ENCODE results near the gene KCTD19.

KCTD19 gene

DNA sequence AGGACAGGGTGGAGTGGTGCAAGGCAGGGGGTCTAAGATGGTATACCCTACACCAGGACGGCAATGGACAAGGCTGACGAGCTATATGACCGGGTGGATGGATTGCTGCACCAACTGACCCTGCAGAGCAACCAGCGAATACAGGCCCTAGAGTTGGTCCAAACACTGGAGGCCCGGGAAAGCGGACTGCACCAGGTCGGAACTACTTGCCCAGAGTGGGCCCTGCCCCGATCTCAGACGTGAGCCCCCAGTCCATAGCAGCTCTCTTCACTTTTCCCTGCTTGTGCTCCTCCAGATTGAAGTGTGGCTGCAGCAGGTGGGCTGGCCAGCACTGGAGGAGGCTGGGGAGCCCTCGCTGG is 44.1 kb downstream of the KCTD19 start:
- no peak for DNase-seq

DNA sequence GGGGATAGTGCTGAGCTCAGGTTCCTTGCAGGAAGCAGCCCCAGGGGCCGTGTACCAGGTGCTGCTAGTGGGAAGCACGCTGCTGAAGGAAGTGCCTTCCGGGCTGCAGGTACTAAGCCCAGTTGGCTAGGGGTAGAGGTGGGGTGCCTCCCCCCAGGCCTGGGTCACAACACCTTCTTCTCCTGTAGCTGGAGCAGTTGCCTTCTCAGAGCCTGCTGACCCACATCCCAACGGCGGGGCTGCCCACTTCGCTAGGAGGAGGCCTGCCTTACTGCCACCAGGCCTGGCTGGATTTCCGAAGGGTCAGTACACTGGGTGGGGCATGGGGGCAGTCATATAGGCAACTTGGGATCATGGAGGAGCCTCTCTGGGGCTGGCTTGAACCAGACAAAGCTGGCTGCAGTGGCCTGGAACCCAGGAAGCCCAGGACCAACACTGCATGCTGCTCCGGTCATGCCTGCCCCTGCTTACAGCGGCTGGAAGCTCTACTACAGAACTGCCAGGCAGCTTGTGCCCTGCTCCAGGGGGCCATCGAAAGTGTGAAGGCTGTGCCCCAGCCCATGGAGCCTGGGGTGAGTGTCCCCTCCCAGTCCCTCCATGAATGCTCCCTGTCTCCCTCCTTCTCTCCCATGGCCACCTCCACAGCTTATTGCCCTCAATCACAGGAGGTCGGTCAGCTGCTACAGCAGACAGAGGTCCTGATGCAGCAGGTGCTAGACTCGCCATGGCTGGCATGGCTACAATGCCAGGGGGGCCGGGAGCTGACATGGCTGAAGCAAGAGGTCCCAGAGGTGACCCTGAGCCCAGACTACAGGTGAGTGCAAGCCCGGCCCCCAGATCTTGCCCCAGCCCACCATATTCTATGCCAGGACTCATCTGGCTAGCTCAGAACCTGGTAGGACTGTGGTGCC is 44.8 kb downstream of the KCTD19 start:
- no peak for DNase-seq

DNA sequence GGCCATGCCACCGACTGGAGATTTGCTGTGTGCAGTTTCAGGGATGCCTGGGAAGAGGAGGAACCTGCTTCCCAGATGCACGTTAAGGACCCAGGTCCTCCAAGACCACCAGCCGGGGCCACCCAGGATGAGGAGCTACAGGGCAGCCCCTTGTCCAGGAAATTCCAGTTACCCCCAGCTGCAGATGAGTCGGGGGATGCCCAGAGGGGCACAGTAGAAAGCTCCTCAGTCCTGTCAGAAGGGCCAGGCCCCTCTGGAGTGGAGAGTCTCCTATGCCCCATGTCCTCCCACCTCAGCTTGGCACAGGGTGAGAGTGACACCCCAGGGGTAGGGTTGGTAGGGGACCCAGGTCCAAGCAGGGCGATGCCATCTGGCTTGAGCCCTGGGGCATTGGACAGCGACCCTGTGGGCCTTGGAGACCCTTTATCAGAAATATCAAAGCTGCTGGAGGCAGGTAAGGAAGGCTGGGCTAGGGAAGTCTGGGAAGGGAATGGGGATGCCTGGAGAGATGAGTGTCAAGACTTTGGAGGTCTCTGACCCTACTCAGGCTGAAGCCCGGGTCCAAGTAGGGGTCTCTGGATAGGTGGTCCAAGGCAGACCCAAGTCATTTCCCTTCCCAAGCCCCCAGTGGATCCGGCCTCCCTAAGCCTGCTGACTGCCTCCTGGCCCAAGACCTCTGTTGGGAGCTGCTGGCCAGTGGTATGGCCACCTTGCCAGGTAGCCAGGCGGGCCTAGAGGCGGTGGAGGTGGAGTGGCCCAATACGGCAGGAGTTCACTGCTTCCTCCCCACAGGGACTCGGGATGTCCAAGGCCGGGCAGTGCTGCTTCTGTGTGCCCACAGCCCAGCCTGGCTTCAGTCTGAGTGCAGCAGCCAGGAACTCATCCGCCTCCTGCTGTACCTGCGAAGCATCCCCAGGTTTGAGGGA is 46.2 kb downstream of the KCTD19 start:
- DNase-seq, result no peak

DNA sequence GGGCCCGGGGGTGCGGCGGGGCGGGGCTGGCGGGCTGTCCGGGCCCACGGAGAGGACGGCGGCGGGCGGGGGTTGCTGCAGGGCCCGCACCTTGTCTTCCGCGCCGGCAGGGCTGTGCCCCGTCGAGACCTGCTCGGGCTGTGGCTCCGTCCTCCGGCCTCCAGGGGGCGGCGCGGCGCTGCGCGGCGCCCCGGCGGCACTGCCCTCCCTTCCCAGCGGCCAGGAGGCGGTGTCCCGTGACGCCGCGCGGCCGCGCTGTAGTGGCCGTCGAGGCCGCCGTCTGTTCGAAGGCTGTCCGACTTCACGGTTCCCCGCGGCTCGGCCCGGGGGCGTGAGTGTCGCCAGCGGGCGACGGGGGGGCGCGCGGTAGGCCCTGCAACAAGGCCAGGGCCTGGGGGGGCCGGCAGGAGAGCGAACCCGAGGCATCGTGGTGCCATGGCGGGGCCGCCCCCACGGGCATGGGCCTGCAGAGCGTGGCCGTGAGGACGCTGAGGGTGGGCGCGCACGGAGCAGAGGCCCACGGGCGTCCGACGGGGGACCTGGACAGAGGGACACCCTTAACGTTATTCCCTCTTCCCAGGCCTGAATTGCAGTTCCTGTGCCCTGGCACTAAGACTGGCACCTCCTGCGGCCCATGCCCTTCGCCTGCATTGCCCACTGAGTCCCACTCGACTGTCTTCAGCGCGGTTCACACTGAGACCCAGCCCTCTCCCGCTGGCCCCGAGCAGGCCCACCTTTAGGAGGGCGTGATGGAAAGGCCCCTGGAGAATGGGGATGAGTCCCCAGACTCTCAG is 47.0 kb downstream of the KCTD19 start, which contains the start of gene PLEKHG4:
Gene PLEKHG4, plus strand, starts transcription at position 237 of the 794 bp plus-strand sequence. Its CDS starts 513 bp downstream, at position 750.
- peak; percentile 61 for DNase-seq

DNA sequence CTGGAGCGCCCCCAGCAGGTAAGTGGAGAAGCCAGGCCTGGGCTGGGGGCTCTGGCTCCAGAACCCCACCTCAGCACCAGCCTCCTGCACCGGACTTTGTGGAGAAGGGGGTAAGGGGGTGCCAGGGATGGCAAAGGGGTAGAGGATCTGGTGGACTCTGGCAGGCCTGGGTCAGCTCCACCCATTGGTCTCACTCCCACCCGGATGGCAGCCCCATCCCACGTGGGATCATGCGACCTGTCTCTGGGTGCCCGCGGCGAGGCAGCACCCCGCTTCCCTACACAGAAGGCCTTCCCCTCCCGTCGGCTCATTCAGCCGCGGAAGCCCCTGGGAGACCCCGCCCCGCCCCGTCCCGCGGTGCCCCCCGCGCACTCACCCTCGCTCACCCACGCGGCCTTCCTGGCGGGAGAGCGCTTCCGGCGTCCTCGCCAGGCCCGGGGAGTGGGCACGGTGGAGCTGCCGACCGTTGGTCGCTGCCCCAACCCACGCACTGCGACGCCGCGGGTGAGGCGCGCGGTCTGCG is 47.7 kb downstream of the KCTD19 start:
- DNase-seq, result peak; percentile 31

DNA sequence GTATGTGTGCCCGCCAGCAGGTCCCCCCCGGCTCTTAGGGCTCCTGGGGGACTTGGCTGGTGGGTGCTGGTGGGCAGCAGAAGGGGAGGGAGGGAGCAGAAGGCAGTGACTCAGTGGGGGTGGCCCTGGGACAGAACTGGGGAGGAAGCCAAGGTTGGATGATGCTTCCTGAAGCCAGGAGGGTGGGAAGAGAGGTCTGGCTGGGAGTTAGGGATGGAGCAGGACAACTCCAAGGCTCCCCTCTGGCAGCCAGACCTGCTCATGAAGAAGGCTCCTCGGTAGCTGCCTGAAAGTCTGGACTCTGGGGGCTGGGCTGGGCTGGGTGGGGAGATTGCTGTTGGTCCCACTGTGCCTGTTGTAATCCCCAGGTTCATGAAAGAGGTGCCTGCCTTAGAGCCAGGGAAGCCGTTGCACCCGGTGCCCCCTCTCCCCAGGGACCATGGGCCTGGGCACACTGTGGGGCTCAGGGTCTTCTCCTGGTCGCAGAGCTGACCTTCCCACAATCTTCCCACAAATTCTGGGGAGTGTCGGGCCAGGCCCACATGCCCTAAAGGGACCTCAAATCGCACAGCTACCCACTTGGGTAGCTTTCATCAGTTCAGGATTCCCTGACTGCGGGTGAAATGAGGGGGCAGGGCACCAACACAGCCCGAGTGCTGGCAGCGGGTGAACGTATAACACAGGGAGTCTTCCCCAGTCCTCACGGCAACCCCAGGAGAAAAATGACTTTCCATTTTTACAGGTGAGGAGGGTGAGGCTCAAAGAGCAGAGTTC is 48.4 kb downstream of the KCTD19 start:
- DNase-seq, result no peak

DNA sequence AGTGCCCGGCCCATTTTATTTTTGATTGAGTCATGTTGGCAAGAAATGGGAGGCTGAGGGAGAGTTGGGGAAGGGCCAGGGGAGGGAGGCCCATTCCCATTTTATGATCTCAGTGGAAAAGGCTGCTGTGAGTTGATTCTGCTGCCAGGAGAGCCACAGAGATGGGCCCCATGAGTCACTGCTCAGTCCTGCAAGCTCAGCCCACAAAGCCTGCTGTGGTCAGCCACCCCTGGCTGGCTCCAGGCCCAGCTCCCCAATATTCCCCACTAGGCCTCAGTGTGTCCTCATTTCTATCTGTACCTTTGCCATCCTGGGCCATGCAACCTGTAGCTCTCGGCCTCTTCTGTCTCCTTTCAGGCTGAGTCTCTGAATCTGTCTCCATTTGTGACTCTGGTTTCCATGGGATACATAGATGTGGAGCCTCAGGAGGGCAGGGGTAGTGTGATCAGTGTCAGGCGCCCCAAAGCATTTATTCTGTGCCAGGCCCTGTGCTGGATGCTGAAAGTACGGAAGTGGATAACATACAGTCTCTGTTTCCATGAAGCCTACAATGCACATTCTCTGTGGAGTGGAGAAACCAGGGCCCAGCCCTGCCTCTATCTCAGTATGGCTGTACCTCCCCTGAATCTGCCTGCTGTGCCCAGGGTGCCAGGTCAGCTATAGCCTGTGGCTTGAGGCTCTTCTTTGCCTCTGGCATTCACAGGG is 49.1 kb downstream of the KCTD19 start:
- no peak for DNase-seq

DNA sequence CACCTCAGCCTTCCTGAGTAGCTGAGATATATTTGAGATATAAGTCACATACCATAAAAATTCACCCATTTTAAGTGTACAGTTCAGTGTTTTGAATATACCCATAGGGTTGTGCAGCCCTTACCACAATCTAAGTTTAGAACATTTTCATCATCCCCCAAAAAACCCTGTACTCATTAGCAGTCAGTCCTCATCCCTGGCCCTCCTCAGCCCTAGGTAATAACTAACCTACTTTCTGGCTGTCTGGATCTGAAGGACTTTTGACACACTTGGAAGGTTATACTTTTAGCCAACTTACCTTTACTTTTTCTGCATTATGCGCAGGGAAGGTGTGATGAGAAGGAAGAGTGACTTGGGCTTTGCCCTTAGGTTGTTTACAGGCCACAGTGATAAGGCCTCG is 51.2 kb downstream of the KCTD19 start:
- no peak for DNase-seq

DNA sequence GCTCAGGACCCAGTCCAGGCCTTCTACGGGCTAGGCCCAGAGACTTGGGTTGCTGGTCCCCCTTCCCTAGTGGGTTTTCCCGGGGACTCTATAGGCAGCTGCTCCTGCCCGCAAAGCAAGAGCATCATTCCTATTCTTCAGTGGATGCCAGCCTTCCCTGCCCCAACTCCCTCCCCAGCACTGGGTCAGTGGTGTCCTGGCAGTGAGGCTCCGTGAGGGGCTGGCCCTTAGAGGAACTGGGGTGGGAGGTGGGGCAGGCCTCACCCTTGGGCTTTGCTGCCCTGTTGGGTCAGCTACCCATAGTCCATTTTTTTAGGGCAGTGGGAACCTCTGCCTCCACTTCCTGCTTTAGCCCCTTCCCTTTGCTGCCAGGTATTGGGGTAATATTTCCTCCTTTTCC is 55.1 kb downstream of the KCTD19 start:
- no peak for DNase-seq

DNA sequence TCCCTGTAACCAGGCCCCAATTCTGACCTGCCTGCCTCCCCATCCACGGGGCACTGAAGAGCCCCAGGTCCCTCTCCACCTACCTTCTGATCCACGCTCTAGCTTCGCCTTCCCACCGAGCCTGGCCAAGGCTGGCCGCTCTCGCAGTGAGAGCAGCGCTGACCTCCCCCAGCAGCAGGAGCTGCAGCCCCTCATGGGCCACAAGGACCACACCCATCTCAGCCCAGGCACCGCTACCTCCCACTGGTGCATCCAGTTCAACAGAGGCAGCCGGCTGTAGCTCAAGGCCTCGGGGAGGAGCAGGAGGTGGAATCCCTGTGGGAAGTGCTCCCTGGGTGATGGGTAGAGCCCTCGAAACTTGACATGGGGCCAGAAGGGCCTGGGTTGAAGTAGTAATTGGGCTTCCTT is 55.6 kb downstream of the KCTD19 start:
- DNase-seq, result no peak

DNA sequence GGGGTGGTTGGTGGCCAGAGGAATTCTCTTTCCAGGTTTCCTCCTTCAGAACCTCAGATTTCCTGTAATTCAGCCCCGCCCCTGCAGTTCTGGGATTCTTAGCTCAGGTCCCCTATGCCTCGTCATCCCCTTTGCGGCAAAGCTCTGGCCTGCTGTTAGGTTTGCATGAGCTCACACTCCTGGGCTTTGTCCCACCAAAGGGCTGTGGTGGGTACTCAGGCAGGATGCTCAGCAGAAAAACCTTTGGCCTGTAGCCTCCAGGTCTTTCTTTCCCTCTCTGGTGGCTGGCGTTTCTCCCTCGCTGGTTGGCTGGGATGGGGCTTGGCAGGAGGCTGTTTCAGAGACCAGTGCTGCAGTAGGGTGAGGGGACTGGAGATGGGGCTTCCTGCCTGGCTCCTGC is 56.8 kb downstream of the KCTD19 start:
- DNase-seq, result no peak

DNA sequence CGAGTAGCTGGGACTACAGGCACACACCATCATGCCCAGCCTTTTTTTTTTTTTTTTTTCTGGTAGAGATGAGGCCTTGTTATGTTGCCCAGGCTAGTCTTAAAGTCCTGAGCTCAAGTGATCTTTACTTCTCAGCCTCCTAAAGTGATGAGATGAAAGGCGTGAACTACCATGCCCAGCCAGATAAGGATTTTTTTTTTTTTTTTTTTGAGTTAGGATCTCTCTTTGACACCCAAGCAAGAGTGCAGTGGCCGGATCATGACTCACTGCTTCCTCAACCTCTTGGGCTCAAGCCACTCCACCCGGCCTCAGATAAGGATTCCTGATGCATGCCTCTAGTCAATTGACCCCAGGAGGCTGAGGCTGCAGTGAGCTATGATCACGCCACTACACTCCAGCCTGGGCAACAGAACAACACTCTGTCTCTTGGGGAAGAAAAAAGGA is 58.4 kb downstream of the KCTD19 start:
- no peak for DNase-seq

DNA sequence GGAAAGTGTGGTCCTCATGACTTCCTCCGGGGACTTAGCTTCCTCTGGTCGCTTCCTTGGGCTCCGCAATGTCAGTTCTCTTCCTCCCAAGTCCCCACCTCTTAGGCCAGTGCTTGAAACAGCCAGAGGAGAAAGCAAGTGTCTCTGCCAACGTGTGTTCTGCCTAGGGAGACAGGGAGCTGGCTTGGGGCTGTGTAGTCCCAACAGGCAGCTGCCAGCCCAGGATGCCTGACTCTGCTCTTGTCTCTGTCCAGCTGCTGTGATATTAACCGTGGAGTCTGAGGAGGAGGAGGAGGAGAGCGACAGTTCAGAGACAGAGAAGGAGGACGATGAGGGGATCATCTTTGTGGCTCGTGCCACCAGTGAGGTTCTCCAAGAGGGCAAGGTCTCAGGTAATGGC is 60.7 kb downstream of the KCTD19 start:
- DNase-seq, result no peak

DNA sequence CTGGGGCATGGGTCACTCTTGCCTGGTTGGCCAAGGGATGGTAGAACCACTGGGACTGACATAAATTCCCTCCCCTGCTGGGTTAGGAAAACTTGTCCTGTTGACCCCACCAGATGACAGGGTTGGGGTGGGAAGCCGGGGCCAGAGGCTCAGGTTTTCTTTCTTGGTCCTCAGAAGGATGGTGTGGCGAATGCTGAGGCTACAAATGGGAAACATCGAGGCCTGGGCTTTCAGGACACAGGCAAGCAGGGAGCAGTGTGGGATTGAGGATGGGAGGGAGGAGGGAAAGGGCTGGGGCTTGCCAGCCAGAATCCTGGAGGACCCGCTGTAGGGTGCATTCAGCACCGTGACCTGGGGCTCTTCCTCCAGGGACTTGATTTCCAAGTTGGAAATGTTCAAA is 61.7 kb downstream of the KCTD19 start:
- no peak for DNase-seq

DNA sequence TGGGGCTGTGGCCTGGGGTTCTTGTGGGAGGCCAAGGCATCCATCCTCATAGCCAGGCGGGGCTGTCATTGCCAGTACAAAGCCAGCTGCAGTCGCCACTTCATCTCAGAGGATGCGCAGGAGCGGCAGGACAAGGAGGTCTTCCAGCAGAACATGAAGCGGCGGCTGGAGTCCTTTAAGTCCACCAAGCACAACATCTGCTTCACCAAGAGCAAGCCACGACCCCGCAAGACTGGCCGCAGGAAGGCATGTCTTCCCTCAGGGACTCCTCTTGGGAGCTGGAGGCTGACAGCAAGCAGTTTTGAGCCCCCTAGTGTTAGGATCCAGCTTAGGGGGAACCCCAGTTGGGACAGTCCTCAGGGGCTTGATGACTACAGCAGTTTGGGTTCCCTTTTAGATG is 62.3 kb downstream of the KCTD19 start:
- no peak for DNase-seq

DNA sequence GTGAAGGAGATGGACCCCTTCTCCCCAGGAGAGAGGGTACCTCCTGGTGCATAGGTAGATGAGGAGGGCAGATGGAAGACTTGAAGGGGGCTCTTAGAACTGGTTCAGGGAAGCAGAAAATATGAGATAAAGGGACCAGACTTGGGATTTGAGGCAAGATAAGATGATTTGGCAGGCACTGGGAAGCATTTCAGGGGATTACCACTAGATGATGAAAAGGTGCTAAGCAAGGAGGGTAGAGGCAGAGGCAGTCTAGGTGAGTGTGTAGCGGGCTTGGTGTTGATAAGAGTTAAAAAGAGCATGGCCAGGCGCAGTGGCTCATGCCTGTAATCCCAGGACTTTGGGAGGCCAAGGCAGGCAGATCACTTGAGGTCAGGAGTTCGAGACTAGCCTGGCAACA is 63.3 kb downstream of the KCTD19 start:
- DNase-seq, result no peak

DNA sequence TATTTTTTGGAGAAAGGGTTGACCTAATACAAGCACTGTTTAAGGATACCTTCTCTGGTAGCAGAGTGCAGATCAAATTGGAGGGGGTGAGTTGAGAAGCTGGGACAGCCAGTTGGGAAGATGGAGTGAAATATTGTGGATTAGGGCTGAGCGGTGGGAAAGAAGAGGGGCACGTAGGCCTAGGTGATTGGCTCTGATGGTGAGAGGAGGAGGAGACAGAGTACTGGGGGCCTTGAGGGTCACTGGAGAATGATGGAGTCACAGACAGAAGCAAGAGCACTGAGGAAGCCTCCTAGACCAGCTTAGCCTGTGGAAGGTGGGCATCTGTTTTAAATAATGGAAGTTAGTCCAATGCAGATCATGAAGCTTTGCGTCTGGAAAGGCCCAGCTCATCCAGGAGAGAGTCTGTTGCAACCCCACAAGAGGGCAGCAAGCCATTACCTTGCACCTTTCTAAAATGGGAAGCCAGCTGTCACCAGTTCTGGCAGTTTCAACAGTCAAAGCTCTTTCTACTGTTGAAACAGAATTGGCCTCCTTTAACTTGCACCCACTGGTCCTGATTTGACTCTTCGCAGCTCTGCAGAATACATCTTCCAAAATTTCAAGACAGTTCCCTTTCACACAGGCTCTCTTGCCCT is 66.0 kb downstream of the KCTD19 start:
- DNase-seq, result peak; percentile 1

DNA sequence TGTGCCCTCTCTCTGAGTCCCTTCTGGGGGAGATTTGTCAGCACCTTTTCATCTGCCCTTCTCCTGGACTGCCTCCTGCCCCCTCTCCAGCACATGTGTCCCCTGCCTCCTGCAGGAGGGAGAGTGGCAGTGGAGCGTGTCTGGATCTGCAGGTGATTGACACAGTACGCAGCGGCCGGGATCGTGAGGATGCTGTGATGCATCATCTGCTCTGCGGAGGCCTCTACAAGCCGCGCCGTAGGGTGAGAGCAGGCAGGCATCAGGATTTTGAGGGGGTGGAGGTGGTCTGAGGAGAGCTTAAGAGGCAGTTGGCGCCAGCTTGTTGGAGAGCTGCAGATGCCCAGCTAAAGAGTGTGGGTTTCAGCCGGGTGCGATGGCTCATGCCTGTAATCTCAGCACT is 66.8 kb downstream of the KCTD19 start:
- no peak for DNase-seq

DNA sequence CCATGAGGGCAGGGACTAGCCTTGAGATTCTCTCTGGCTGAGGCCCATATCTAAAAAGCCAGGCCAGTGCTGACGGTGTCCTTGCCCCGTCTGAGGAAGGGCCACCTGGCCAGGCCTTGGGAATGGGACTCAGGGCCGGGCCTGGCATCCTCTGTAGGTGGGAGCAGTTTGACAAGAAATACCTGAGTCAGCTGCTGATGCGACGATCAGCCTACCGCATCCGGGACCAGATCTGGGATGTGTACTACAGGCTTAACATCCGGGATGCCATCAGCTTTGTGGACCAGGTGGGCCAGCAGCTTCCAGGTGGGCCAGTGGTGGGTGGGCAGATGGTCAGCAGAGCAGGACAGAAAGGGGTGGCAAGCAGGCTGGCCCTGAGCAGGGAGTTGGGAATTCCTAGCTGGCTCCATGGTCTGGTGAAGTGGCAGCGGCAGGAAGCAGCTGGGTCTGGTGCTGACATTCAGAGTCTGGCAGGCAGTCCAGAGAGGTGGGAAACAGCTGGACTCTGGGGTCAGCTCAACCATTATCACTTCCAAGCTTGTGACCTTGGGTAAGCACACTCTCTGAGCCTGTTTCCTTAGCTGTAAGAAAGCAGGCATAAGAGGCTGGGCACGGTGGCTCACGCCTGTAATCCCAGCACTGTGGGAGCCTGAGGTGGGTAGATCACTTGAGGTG is 68.2 kb downstream of the KCTD19 start:
- no peak for DNase-seq
